ENCODE measurements around the gene MTMR10.
A peak's percentile ranks its signal among the peaks of the same experiment; 100 is the strongest.

The MTMR10 gene

GRCh38 chr15:31024330-31024729 is 32.9 kb upstream of the MTMR10 start:
- Mint-ChIP-seq H3K4me1 (peaks cover 27% of the 10 kb centered on the region), H3K36me3 (no peaks in the 10 kb centered on the region), H3K4me3 (no peak overlapping the region), H3K27me3 (no peaks in the 10 kb centered on the region), H3K9me3 (peaks cover 2% of the 10 kb centered on the region), H3K27ac (no peak overlapping the region)
- DNase-seq (ENCODE audit: low spot score in 2 of 2) (no peak), ATAC-seq (ENCODE audit: low read depth) (no peak)

GRCh38 chr15:31023841-31024240 is 32.4 kb upstream of the MTMR10 start:
- ATAC-seq (ENCODE audit: low read depth) (no peak), DNase-seq (ENCODE audit: low spot score in 2 of 2) (no peak)
- Mint-ChIP-seq H3K4me3 (no peak overlapping the region), H3K27ac (no peak overlapping the region), H3K4me1 (peaks cover 27% of the 10 kb centered on the region), H3K9me3 (peaks cover 2% of the 10 kb centered on the region), H3K27me3 (no peaks in the 10 kb centered on the region), H3K36me3 (no peaks in the 10 kb centered on the region)

GRCh38 chr15:31021067-31021665 is 29.7 kb upstream of the MTMR10 start:
- Mint-ChIP-seq H3K27ac (no peak overlapping the region), H3K9me3 (peaks cover 2% of the 10 kb centered on the region), H3K27me3 (no peaks in the 10 kb centered on the region), H3K4me3 (no peak overlapping the region), H3K4me1 (peaks cover 29% of the 10 kb centered on the region), H3K36me3 (no peaks in the 10 kb centered on the region)
- DNase-seq (ENCODE audit: low spot score in 2 of 2) = no peak
- peak; percentile 81 for ATAC-seq (ENCODE audit: low read depth)

- DNase-seq (ENCODE audit: low spot score in 2 of 2) (no peak), ATAC-seq (ENCODE audit: low read depth) (no peak)
- peaks cover 32% of the 10 kb centered on the region for H3K4me1 Mint-ChIP-seq
- H3K9me3 Mint-ChIP-seq = peaks cover 2% of the 10 kb centered on the region
- no peak overlapping the region for H3K4me3 Mint-ChIP-seq
- no peaks in the 10 kb centered on the region for H3K36me3 Mint-ChIP-seq
- H3K27me3 Mint-ChIP-seq = no peaks in the 10 kb centered on the region
- no peak overlapping the region for H3K27ac Mint-ChIP-seq
These were observed 29.1 kb upstream of the MTMR10 start for GRCh38 chr15:31020542-31020941.

GRCh38 chr15:31019986-31020385 is 28.6 kb upstream of the MTMR10 start:
- Mint-ChIP-seq H3K27me3 (no peaks in the 10 kb centered on the region), H3K4me3 (no peak overlapping the region), H3K36me3 (no peaks in the 10 kb centered on the region), H3K4me1 (peaks cover 31% of the 10 kb centered on the region), H3K27ac (no peak overlapping the region), H3K9me3 (peaks cover 2% of the 10 kb centered on the region)
- ATAC-seq (ENCODE audit: low read depth) (no peak), DNase-seq (ENCODE audit: low spot score in 2 of 2) (no peak)

- no peaks in the 10 kb centered on the region for H3K27me3 Mint-ChIP-seq
- H3K36me3 Mint-ChIP-seq = peaks cover 7% of the 10 kb centered on the region
- peaks cover 42% of the 10 kb centered on the region for H3K4me1 Mint-ChIP-seq
- ATAC-seq (ENCODE audit: low read depth) (no peak), DNase-seq (ENCODE audit: low spot score in 2 of 2) (no peak)
- H3K9me3 Mint-ChIP-seq = peaks cover 9% of the 10 kb centered on the region
- H3K4me3 Mint-ChIP-seq = no peak overlapping the region
- no peak overlapping the region for H3K27ac Mint-ChIP-seq
These were observed 25.9 kb upstream of the MTMR10 start for GRCh38 chr15:31017311-31017710.

- ATAC-seq (ENCODE audit: low read depth) (no peak), DNase-seq (ENCODE audit: low spot score in 2 of 2) (no peak)
- H3K4me1 Mint-ChIP-seq = peaks cover 40% of the 10 kb centered on the region
- no peak overlapping the region for H3K27ac Mint-ChIP-seq
- peaks cover 10% of the 10 kb centered on the region for H3K9me3 Mint-ChIP-seq
- H3K27me3 Mint-ChIP-seq = no peaks in the 10 kb centered on the region
- no peak overlapping the region for H3K4me3 Mint-ChIP-seq
- H3K36me3 Mint-ChIP-seq = peaks cover 7% of the 10 kb centered on the region
These were observed 25.1 kb upstream of the MTMR10 start for GRCh38 chr15:31016446-31016915.

- ATAC-seq (ENCODE audit: low read depth) (no peak), DNase-seq (ENCODE audit: low spot score in 2 of 2) (no peak)
- peaks cover 11% of the 10 kb centered on the region for H3K9me3 Mint-ChIP-seq
- H3K27me3 Mint-ChIP-seq = no peaks in the 10 kb centered on the region
- peaks cover 27% of the 10 kb centered on the region for H3K4me1 Mint-ChIP-seq
- peak overlapping the region; percentile 90 for H3K27ac Mint-ChIP-seq
- H3K36me3 Mint-ChIP-seq = peaks cover 7% of the 10 kb centered on the region
- H3K4me3 Mint-ChIP-seq = no peak overlapping the region
These were observed 23.1 kb upstream of the MTMR10 start for GRCh38 chr15:31014608-31014925.

- Mint-ChIP-seq H3K4me1 (peaks cover 31% of the 10 kb centered on the region), H3K4me3 (peak overlapping the region; percentile 27), H3K9me3 (peaks cover 14% of the 10 kb centered on the region), H3K36me3 (peaks cover 7% of the 10 kb centered on the region), H3K27ac (peak overlapping the region; percentile 90), H3K27me3 (no peaks in the 10 kb centered on the region)
- ATAC-seq (ENCODE audit: low read depth) (peak; percentile 98), DNase-seq (ENCODE audit: low spot score in 2 of 2) (peak in 1 of 2 donors; percentile 17)
These were observed 22.6 kb upstream of the MTMR10 start for GRCh38 chr15:31013863-31014607.

GRCh38 chr15:31012455-31012854 is 21.0 kb upstream of the MTMR10 start:
- no peak overlapping the region for H3K27ac Mint-ChIP-seq
- ATAC-seq (ENCODE audit: low read depth) = no peak
- peaks cover 7% of the 10 kb centered on the region for H3K36me3 Mint-ChIP-seq
- peaks cover 14% of the 10 kb centered on the region for H3K9me3 Mint-ChIP-seq
- no peak overlapping the region for H3K4me3 Mint-ChIP-seq
- H3K4me1 Mint-ChIP-seq = peaks cover 40% of the 10 kb centered on the region
- no peaks in the 10 kb centered on the region for H3K27me3 Mint-ChIP-seq
- DNase-seq (ENCODE audit: low spot score in 2 of 2) = no peak

GRCh38 chr15:31010036-31010435 is 18.6 kb upstream of the MTMR10 start:
- H3K27me3 Mint-ChIP-seq = no peaks in the 10 kb centered on the region
- ATAC-seq (ENCODE audit: low read depth) (no peak), DNase-seq (ENCODE audit: low spot score in 2 of 2) (no peak)
- H3K36me3 Mint-ChIP-seq = peaks cover 7% of the 10 kb centered on the region
- H3K4me3 Mint-ChIP-seq = no peak overlapping the region
- H3K4me1 Mint-ChIP-seq = peaks cover 53% of the 10 kb centered on the region
- peaks cover 14% of the 10 kb centered on the region for H3K9me3 Mint-ChIP-seq
- no peak overlapping the region for H3K27ac Mint-ChIP-seq

- DNase-seq (ENCODE audit: low spot score in 2 of 2) = no peak
- Mint-ChIP-seq H3K36me3 (no peaks in the 10 kb centered on the region), H3K9me3 (peaks cover 4% of the 10 kb centered on the region), H3K27me3 (no peaks in the 10 kb centered on the region), H3K4me3 (peak overlapping the region; percentile 15), H3K4me1 (peaks cover 47% of the 10 kb centered on the region), H3K27ac (no peak overlapping the region)
- ATAC-seq (ENCODE audit: low read depth) = no peak
These were observed 14.2 kb upstream of the MTMR10 start for GRCh38 chr15:31005660-31006059.

- ATAC-seq (ENCODE audit: low read depth) = peak; percentile 90
- Mint-ChIP-seq H3K27me3 (no peaks in the 10 kb centered on the region), H3K4me3 (peak overlapping the region; percentile 80), H3K36me3 (no peaks in the 10 kb centered on the region), H3K27ac (peak overlapping the region; percentile 42), H3K4me1 (peaks cover 51% of the 10 kb centered on the region), H3K9me3 (peaks cover under 1% of the 10 kb centered on the region)
- peak; percentile 25 to 49 for DNase-seq (ENCODE audit: low spot score in 2 of 2)
These were observed 12.8 kb upstream of the MTMR10 start for GRCh38 chr15:31004220-31004733.

GRCh38 chr15:31001702-31002101 is 10.3 kb upstream of the MTMR10 start:
- no peak for ATAC-seq (ENCODE audit: low read depth)
- peaks cover 34% of the 10 kb centered on the region for H3K4me1 Mint-ChIP-seq

More at GRCh38 chr15:31001702-31002101, 10.3 kb upstream of the MTMR10 start:
- no peaks in the 10 kb centered on the region for H3K9me3 Mint-ChIP-seq
- no peaks in the 10 kb centered on the region for H3K36me3 Mint-ChIP-seq
- H3K27me3 Mint-ChIP-seq = no peaks in the 10 kb centered on the region
- no peak for DNase-seq (ENCODE audit: low spot score in 2 of 2)
- H3K27ac Mint-ChIP-seq = no peak overlapping the region
- no peak overlapping the region for H3K4me3 Mint-ChIP-seq
